IPS-15b (cell line): ENCODE data around the gene NRL.
"Not testable (repeated sequence)": the region's sequence is repeated elsewhere in the genome, so short reads cannot be mapped to it uniquely, and the experiment has no call there.

ENCODE experiments used
- H3K27me3 ChIP-seq: one replicate; pipeline ENCODE4 v1.6.1; 2013; ENCODE audit warnings: low read length; ENCODE audit not compliant: control insufficient read depth, insufficient read depth
- H3K36me3 ChIP-seq: one replicate; pipeline ENCODE4 v1.6.1; 2013; ENCODE audit warnings: low read length; ENCODE audit not compliant: control insufficient read depth, insufficient read depth
- H3K4me1 ChIP-seq: one replicate; pipeline ENCODE4 v1.6.1; 2013; ENCODE audit warnings: mild to moderate bottlenecking, low read length; ENCODE audit not compliant: control insufficient read depth, insufficient read depth
- H3K4me3 ChIP-seq: one replicate; pipeline ENCODE4 v1.5.1; 2013; ENCODE audit warnings: low read depth, low read length
- H3K9ac ChIP-seq: one replicate; pipeline ENCODE4 v1.6.1; 2013; ENCODE audit warnings: low read depth, mild to moderate bottlenecking, low read length
- H3K9me3 ChIP-seq: one replicate; pipeline ENCODE4 v1.6.1; 2013; ENCODE audit warnings: mild to moderate bottlenecking, low read length; ENCODE audit not compliant: control insufficient read depth, insufficient read depth

Gene NRL

GRCh38 chr14:24040692-24041091, 74.1 kb downstream of the NRL start:
- no peaks in the 10 kb centered on the region for H3K36me3 ChIP-seq
- H3K9me3 ChIP-seq: no peaks in the 10 kb centered on the region
- H3K27me3 ChIP-seq: peaks cover 2% of the 10 kb centered on the region
- no peak overlapping the region for H3K9ac ChIP-seq
- no peaks in the 10 kb centered on the region for H3K4me1 ChIP-seq
- no peak overlapping the region for H3K4me3 ChIP-seq

DNA sequence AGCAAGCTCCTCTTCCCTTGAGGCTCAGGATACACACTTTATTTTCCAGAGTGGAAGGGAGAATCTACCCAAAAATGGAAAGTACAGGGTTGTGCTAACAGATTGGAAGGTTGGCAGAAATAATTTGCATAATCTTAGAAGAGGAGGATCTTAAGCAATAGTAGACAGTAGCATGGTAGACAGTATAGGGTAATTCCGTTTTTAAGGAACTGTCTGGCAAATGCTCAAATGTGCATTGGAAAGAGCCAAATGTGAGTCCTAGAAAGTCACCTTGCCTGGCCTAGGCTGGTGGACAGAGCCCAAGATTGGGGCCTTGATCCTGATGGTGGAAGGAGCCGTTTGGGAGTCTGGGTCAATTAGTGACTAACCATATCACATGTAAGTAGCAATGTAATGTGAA, 76.1 kb downstream of the NRL start:
- Histone ChIP-seq H3K27me3 (peaks cover 2% of the 10 kb centered on the region), H3K4me1 (peaks cover 2% of the 10 kb centered on the region), H3K9me3 (no peaks in the 10 kb centered on the region), H3K4me3 (no peak overlapping the region), H3K9ac (no peak overlapping the region), H3K36me3 (no peaks in the 10 kb centered on the region)

DNA sequence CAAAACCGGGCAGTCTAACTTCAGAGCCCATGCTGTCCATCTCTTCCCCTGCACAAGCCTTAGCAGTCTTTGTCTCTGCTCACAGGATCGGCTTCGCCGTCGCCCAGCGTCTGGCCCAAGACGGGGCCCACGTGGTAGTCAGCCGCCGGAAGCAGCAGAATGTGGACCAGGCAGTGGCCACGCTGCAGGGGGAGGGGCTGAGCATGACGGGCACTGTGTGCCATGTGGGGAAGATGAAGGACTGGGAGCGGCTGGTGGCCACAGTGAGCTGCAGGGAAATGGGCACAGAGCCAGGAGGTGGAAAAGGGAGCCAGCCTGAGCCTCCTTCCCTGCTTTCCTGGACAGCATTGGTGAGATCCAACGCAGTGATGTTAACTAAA, 77.1 kb downstream of the NRL start:
- peaks cover 2% of the 10 kb centered on the region for H3K27me3 ChIP-seq
- H3K4me3 ChIP-seq: no peak overlapping the region
- no peak overlapping the region for H3K9ac ChIP-seq
- peaks cover 2% of the 10 kb centered on the region for H3K4me1 ChIP-seq
- no peaks in the 10 kb centered on the region for H3K9me3 ChIP-seq
- no peaks in the 10 kb centered on the region for H3K36me3 ChIP-seq

GRCh38 chr14:24036963-24037657, 77.6 kb downstream of the NRL start:
- not testable (repeated sequence) for H3K27me3 ChIP-seq, H3K4me1 ChIP-seq, H3K36me3 ChIP-seq, H3K9me3 ChIP-seq
- H3K4me3 ChIP-seq: peak overlapping the region; percentile 70
- peak overlapping the region; percentile 70 for H3K9ac ChIP-seq

GRCh38 chr14:24036169-24036962, 78.4 kb downstream of the NRL start:
- Histone ChIP-seq H3K4me3 (peak overlapping the region; percentile 70), H3K36me3 (no peaks in the 10 kb centered on the region), H3K9ac (peak overlapping the region; percentile 70), H3K4me1 (peaks cover 2% of the 10 kb centered on the region), H3K9me3 (no peaks in the 10 kb centered on the region), H3K27me3 (peaks cover 2% of the 10 kb centered on the region)

DNA sequence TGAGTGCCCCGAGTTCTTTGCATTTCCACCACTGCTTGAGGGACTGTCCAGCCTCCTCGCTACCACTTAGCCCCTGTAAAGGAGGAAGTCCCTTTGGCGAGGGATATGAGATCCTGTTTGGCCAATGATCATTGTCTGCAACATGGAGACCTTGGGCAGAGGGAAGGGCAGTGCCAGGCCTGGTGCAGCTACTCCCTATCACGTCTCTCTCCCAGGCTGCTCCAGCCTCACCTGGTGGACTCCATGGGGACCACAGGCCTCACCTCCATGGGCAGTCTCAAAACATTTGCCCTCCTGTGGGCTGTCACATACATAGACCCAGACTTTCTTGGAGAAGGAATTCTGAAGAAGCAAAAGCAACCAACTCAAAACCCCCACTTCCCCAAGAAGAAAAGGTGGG, 79.0 kb downstream of the NRL start:
- not testable (repeated sequence) for H3K36me3 ChIP-seq, H3K4me1 ChIP-seq, H3K27me3 ChIP-seq, H3K9ac ChIP-seq, H3K9me3 ChIP-seq
- H3K4me3 ChIP-seq: peak overlapping the region; percentile 70

DNA sequence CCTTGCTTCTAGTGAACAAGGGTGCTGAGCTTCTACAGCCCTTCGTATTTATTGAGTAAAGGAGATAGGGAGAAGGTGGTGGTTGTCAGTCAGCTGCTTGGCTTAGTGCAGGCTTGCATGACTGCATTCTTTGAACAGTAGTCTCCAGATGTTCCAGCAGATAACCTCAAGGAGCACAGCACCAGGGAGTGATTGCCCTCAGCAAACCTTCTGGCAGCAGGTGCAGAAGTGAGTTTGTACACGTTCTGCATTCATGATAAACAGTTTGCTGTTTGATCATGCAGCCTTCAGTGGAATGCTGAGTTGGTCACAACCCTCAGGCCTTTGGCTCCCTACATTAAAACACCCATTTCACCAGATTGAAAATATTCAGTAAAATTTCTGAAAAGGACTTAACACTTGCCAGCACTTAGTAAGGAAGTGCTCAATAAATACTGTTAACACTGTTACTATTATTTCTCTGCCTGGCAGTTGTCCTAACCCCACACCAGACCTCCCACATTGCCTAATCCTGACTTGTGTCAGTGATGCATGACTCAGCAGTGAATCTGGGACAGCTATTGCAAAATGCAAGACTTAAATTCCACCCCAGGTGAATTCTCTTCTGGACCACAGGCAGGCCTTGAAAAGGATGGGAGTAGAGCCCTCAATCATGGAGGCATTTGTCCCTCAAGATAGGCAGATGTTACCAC, 81.9 kb downstream of the NRL start:
- Histone ChIP-seq H3K4me3 (no peak overlapping the region), H3K27me3 (no peaks in the 10 kb centered on the region), H3K4me1 (peaks cover 2% of the 10 kb centered on the region), H3K36me3 (no peaks in the 10 kb centered on the region), H3K9me3 (no peaks in the 10 kb centered on the region), H3K9ac (no peak overlapping the region)

- H3K4me1 ChIP-seq, H3K36me3 ChIP-seq, H3K9me3 ChIP-seq, H3K4me3 ChIP-seq, H3K9ac ChIP-seq, H3K27me3 ChIP-seq: not testable (repeated sequence)
Observed at GRCh38 chr14:24031331-24031730, 83.4 kb downstream of the NRL start.

GRCh38 chr14:24029687-24030086, 85.1 kb downstream of the NRL start:
- not testable (repeated sequence) for H3K27me3 ChIP-seq, H3K36me3 ChIP-seq, H3K4me3 ChIP-seq, H3K4me1 ChIP-seq, H3K9ac ChIP-seq, H3K9me3 ChIP-seq
